Measurements from ENCODE around the gene PLEKHG4.

Gene PLEKHG4

DNA sequence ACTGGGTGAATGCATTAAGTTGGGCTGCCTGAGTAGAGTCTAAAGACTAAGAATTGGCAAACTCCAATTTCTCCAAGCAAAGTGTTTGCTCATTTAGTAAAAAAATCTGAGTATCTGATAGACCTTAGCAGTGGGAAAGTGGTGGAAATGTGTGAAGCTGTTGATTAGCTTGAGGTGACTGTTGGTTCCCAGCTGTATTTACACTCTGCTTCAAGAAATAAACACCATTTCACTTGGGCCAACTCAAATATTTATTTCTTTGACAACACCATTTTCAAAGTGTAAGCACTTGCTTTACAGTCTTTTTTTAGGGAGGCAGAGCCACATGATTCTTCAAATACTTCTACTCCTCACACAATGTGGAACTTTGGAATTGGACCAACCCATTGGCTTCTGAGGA is 38.5 kb downstream of the PLEKHG4 start:
- Histone ChIP-seq H3K4me3 (no peak overlapping the region), H3K36me3 (ENCODE audit: insufficient read depth, low read length) (no peaks in the 10 kb centered on the region), H3K9ac (ENCODE audit: insufficient read length) (no peak overlapping the region), H3K9me3 (ENCODE audit: low read depth, low read length) (no peaks in the 10 kb centered on the region), H3K27ac (no peak overlapping the region)
- TF ChIP-seq POLR2AphosphoS5 (IDR thresholded peaks at IDR 0.05; ENCODE audit: borderline replicate concordance, low read depth, low read length) (no peak), EZH2 (IDR thresholded peaks at IDR 0.05) (no peak), FOXP2 (optimal IDR thresholded peaks at IDR 0.05; ENCODE audit: control extremely low read depth, extremely low read length, insufficient read depth) (no peak)
- DNase-seq (ENCODE audit: low read depth, low spot score), result no peak

DNA sequence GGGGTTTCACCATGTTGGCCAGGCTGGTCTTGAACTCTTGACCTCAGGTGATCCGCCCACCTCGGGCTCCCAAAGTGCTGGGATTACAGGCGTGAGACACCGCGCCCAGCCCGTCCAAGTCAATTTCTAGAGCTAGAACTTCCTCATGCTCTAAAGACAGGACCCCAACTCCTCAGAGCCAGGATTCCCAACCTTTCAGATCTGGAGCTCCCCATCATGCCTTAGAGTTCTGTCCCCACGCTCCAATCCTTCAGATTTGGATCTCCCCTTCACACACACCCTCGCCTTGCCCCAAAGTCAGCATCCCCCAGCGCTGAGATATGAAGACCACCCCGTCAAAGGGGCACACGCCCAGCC is 46.8 kb downstream of the PLEKHG4 start:
- peak overlapping the region; percentile 62 for H3K4me3 ChIP-seq
- H3K36me3 ChIP-seq (ENCODE audit: insufficient read depth, low read length), result no peaks in the 10 kb centered on the region
- TF ChIP-seq EZH2 (IDR thresholded peaks at IDR 0.05) (no peak), FOXP2 (optimal IDR thresholded peaks at IDR 0.05; ENCODE audit: control extremely low read depth, extremely low read length, insufficient read depth) (no peak)
- no peak overlapping the region for H3K9ac ChIP-seq (ENCODE audit: insufficient read length)
- no peak overlapping the region for H3K27ac ChIP-seq
- H3K9me3 ChIP-seq (ENCODE audit: low read depth, low read length), result no peaks in the 10 kb centered on the region
- no peak for DNase-seq (ENCODE audit: low read depth, low spot score)

DNA sequence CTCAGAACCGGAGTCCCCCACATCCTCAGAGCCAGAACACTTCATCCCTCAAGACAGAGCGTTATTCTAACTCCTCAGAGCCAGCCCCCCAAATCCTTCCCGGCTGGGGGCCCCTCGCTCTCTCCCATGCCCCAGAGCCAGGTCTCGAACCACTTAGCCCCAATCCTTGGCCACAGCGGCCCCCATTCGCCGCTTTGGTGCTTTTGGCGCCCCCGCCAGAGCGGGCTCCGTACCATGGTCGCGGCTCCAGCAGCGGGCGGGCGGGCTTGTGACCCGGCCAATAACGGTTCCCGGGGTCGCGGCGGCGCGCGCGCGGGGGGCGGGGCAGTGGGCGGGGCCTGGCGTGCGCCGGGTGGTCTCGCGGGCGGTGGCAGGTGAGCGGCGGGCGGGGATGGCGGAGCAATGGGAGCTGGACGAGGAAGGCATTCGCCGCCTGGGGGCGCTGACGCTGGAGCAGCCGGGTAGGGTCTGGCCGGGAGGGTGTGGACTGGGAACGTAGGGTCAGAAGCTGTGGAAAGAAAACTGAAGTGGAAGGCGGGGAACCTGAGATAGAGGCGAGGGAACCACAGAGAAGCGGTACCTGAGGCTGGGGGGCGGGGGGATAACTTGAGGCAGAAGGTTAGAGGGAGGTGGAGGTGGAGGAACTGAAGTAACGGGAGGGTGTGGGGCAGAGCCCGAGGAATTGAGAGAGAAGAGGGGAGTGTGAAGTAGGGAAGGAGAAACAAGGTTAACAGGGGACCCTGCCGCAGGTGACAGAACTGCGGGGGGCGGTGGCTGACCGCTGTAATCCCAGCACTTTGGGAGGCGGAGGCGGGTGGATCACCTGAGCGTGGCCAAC is 47.4 kb downstream of the PLEKHG4 start, which contains the start of the genes KCTD19 and LRRC36:
TSS of gene KCTD19 (minus strand) at position 270 of the 838 bp plus-strand sequence. CDS start at position 236, 34 bp downstream.
TSS of gene LRRC36 (plus strand) at position 344 of the 838 bp plus-strand sequence. CDS start at position 392, 48 bp downstream.
- Histone ChIP-seq H3K9me3 (ENCODE audit: low read depth, low read length) (no peaks in the 10 kb centered on the region), H3K9ac (ENCODE audit: insufficient read length) (no peak within 1 kb of the TSS), H3K4me3 (peak within 1 kb of the TSS; percentile 62), H3K36me3 (ENCODE audit: insufficient read depth, low read length) (no peaks in the 10 kb centered on the region), H3K27ac (no peak within 1 kb of the TSS)
- TF ChIP-seq FOXP2 (optimal IDR thresholded peaks at IDR 0.05; ENCODE audit: control extremely low read depth, extremely low read length, insufficient read depth) (no peak), POLR2AphosphoS5 (IDR thresholded peaks at IDR 0.05; ENCODE audit: borderline replicate concordance, low read depth, low read length) (no peak), EZH2 (IDR thresholded peaks at IDR 0.05) (no peak)
- no peak for DNase-seq (ENCODE audit: low read depth, low spot score)

- Histone ChIP-seq H3K4me3 (no peak overlapping the region), H3K27ac (no peak overlapping the region), H3K36me3 (ENCODE audit: insufficient read depth, low read length) (no peaks in the 10 kb centered on the region), H3K9me3 (ENCODE audit: low read depth, low read length) (no peaks in the 10 kb centered on the region), H3K9ac (ENCODE audit: insufficient read length) (no peak overlapping the region)
- no peak for TF ChIP-seq FOXP2 (optimal IDR thresholded peaks at IDR 0.05; ENCODE audit: control extremely low read depth, extremely low read length, insufficient read depth)
- no peak for TF ChIP-seq EZH2 (IDR thresholded peaks at IDR 0.05)
- no peak for TF ChIP-seq POLR2AphosphoS5 (IDR thresholded peaks at IDR 0.05; ENCODE audit: borderline replicate concordance, low read depth, low read length)
- DNase-seq (ENCODE audit: low read depth, low spot score), result no peak
These were observed 48.4 kb downstream of the PLEKHG4 start for GRCh38 chr16:67327743-67328142.

DNA sequence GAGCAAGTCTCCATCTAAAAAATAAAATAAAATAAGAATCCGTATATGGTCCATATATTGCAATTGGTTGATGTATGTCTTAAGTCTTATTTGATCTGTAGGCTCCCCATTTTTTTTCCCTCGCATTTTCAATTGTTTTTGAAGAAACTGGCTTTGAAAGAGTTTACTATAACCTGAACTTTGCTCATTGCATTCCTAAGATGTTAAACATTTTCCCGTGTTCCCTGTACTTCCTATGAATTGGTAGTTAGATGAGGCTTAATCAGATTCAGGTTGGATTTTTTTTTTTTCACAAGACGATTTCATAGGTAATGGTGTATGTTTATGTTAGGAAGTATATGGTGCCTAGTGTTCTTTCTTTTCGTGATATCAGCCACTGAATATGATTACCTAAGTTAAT is 50.6 kb downstream of the PLEKHG4 start:
- no peak overlapping the region for H3K9ac ChIP-seq (ENCODE audit: insufficient read length)
- H3K9me3 ChIP-seq (ENCODE audit: low read depth, low read length), result no peaks in the 10 kb centered on the region
- no peaks in the 10 kb centered on the region for H3K36me3 ChIP-seq (ENCODE audit: insufficient read depth, low read length)
- TF ChIP-seq EZH2 (IDR thresholded peaks at IDR 0.05) (no peak), POLR2AphosphoS5 (IDR thresholded peaks at IDR 0.05; ENCODE audit: borderline replicate concordance, low read depth, low read length) (no peak), FOXP2 (optimal IDR thresholded peaks at IDR 0.05; ENCODE audit: control extremely low read depth, extremely low read length, insufficient read depth) (no peak)
- no peak overlapping the region for H3K4me3 ChIP-seq
- no peak for DNase-seq (ENCODE audit: low read depth, low spot score)
- H3K27ac ChIP-seq, result no peak overlapping the region

DNA sequence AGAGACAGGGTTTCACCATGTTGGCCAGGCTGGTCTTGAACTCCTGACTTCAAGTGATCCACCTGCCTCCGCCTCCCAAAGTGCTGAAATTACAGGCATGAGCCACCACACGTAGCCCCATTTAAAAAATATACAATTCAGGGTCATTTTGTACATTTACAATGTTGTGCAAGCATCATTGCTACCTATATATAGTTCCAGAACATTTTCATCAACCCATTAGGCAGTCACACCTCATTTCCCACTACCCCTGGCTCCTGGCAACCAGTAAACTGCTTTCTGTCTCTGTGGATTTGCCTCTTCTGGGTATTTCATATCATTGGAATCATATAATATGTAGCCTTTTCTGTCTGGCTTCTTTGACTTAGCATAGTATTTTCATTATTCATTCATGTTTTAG is 54.0 kb downstream of the PLEKHG4 start:
- Histone ChIP-seq H3K36me3 (ENCODE audit: insufficient read depth, low read length) (no peaks in the 10 kb centered on the region), H3K27ac (no peak overlapping the region), H3K9me3 (ENCODE audit: low read depth, low read length) (no peaks in the 10 kb centered on the region), H3K9ac (ENCODE audit: insufficient read length) (no peak overlapping the region), H3K4me3 (no peak overlapping the region)
- no peak for DNase-seq (ENCODE audit: low read depth, low spot score)
- no peak for TF ChIP-seq POLR2AphosphoS5 (IDR thresholded peaks at IDR 0.05; ENCODE audit: borderline replicate concordance, low read depth, low read length)
- TF ChIP-seq FOXP2 (optimal IDR thresholded peaks at IDR 0.05; ENCODE audit: control extremely low read depth, extremely low read length, insufficient read depth), result no peak
- TF ChIP-seq EZH2 (IDR thresholded peaks at IDR 0.05), result no peak

DNA sequence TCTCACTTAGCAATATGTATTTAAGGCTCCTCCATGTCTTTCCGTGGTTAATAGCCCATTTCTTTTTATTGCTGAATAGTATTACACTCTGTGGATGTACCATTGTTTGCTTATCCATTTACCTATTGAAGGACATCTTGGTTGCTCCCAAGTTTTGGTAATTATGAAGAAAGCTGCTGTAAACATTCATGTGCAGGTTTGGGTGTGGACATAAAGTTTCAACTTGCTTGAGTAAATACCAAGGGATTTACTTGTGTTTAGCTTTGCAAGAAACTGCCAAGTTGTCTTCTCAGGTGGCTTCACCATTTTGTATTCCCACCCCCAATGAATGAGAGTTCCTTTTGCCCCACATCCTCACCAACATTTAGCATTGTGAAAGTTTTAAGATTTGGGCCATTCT is 56.8 kb downstream of the PLEKHG4 start:
- no peak for DNase-seq (ENCODE audit: low read depth, low spot score)
- H3K9ac ChIP-seq (ENCODE audit: insufficient read length), result no peak overlapping the region
- no peak overlapping the region for H3K4me3 ChIP-seq
- no peaks in the 10 kb centered on the region for H3K9me3 ChIP-seq (ENCODE audit: low read depth, low read length)
- TF ChIP-seq POLR2AphosphoS5 (IDR thresholded peaks at IDR 0.05; ENCODE audit: borderline replicate concordance, low read depth, low read length) (no peak), EZH2 (IDR thresholded peaks at IDR 0.05) (no peak)
- no peaks in the 10 kb centered on the region for H3K36me3 ChIP-seq (ENCODE audit: insufficient read depth, low read length)
- H3K27ac ChIP-seq, result no peak overlapping the region

- Histone ChIP-seq H3K4me3 (no peak overlapping the region), H3K36me3 (ENCODE audit: insufficient read depth, low read length) (no peaks in the 10 kb centered on the region), H3K9ac (ENCODE audit: insufficient read length) (no peak overlapping the region), H3K27ac (no peak overlapping the region), H3K9me3 (ENCODE audit: low read depth, low read length) (no peaks in the 10 kb centered on the region)
- no peak for DNase-seq (ENCODE audit: low read depth, low spot score)
- no peak for TF ChIP-seq EZH2 (IDR thresholded peaks at IDR 0.05)
- TF ChIP-seq POLR2AphosphoS5 (IDR thresholded peaks at IDR 0.05; ENCODE audit: borderline replicate concordance, low read depth, low read length), result no peak
- TF ChIP-seq FOXP2 (optimal IDR thresholded peaks at IDR 0.05; ENCODE audit: control extremely low read depth, extremely low read length, insufficient read depth), result no peak
These were observed 57.3 kb downstream of the PLEKHG4 start for GRCh38 chr16:67336648-67337047.
